SK-N-SH (cell line): ENCODE measurements around the gene ACSL3. TPM values are rescaled to one million over a fixed set of nuclear protein-coding genes. Genes with fewer than 3 reads are reported as not detected.

Experiments
- CTCF ChIA-PET: fragments of 300-600, 350-600 bp; formaldehyde crosslinking; extraction: SDS; loops from one replicate; lab custom pipeline; 2021; lab: Yijun Ruan, JAX
- POLR2A ChIA-PET: fragments of 350-600 bp; sonication (Branson Sonifier 250); formaldehyde crosslinking; extraction: SDS; loops from one replicate; lab custom pipeline; 2020; ENCODE audit warnings: antibody characterized with exemption, inconsistent platforms; lab: Yijun Ruan, JAX
- DNase-seq: peaks from one replicate; pipeline ENCODE4 v3.0.0; 2012
- H2AFZ ChIP-seq: fragments of 200-600 bp; sonication (generic); 2 replicates; pipeline ENCODE4 v1.8.1; 2016; ENCODE audit warnings: antibody characterized with exemption, mild to moderate bottlenecking, low read depth
- H3F3A ChIP-seq: fragments of 200-600 bp; sonication (generic); replicated peaks from 2 replicates; pipeline ENCODE3; 2016; ENCODE audit warnings: antibody characterized with exemption, mild to moderate bottlenecking; ENCODE audit not compliant: insufficient read depth
- H3K27ac ChIP-seq, 2 experiments: fragments of 200-500 bp in 1 of 2; fragments of 200-600 bp in 1 of 2; sonication (Bioruptor generic) in 1 of 2; sonication (generic), shearing (Covaris generic) in 1 of 2; 2 replicates each; pipeline versions ENCODE4 v1.5.1 to v1.6.1; 2014 to 2016; ENCODE audit warnings: low read depth in 2 of 2, inconsistent platforms in 1 of 2, low read length in 1 of 2, mild to moderate bottlenecking in 1 of 2, mixed read lengths in 1 of 2
- H3K27me3 ChIP-seq: fragments of 200-600 bp; sonication (generic), shearing (Covaris generic); 2 replicates; pipeline ENCODE4 v1.6.1; 2016; ENCODE audit warnings: mixed run types; ENCODE audit not compliant: insufficient read depth
- H3K36me3 ChIP-seq, 2 experiments: fragments of 200-500 bp in 1 of 2; fragments of 200-600 bp in 1 of 2; sonication (Bioruptor generic) in 1 of 2; sonication (generic) in 1 of 2; replicated peaks in 1 of 2; 2 replicates each; pipeline versions ENCODE3 to v1.5.1; 2014 to 2016; ENCODE audit warnings: low read length in 1 of 2, mild to moderate bottlenecking in 1 of 2; ENCODE audit not compliant: insufficient read depth in 2 of 2, control insufficient read depth in 1 of 2
- H3K4me1 ChIP-seq, 2 experiments: fragments of 200-500 bp in 1 of 2; fragments of 200-600 bp in 1 of 2; sonication (Bioruptor generic) in 1 of 2; sonication (generic), shearing (Covaris generic) in 1 of 2; 2 replicates each; pipeline versions ENCODE4 v1.5.1 to v1.6.1; 2014 to 2016; ENCODE audit warnings: low read depth in 1 of 2, low read length in 1 of 2, mixed run types in 1 of 2; ENCODE audit not compliant: insufficient read depth in 2 of 2, control insufficient read depth in 1 of 2
- H3K4me2 ChIP-seq: fragments of 200-600 bp; sonication (generic), shearing (Covaris generic); 2 replicates; pipeline ENCODE4 v1.6.1; 2017; ENCODE audit warnings: mixed run types
- H3K4me3 ChIP-seq, 2 experiments: fragments of 200-500 bp in 1 of 2; fragments of 200-600 bp in 1 of 2; sonication (Bioruptor generic) in 1 of 2; sonication (generic), shearing (Covaris generic) in 1 of 2; 2 replicates each; pipeline versions ENCODE4 v1.5.1 to v1.8.1; 2014 to 2016; ENCODE audit warnings: low read depth in 2 of 2, inconsistent platforms in 1 of 2, low read length in 1 of 2, mild to moderate bottlenecking in 1 of 2, mixed read lengths in 1 of 2, moderate library complexity in 1 of 2
- H3K79me2 ChIP-seq: fragments of 200-600 bp; sonication (generic); 2 replicates; pipeline ENCODE4 v1.8.1; 2017; ENCODE audit warnings: mild to moderate bottlenecking; ENCODE audit not compliant: insufficient read depth
- H3K9ac ChIP-seq: fragments of 200-600 bp; sonication (generic); 2 replicates; pipeline ENCODE4 v1.6.1; 2017; ENCODE audit warnings: mixed run types
- H3K9me2 ChIP-seq: fragments of 200-600 bp; sonication (generic); 2 replicates; pipeline ENCODE4 v1.6.1; 2017; ENCODE audit warnings: mixed run types
- H3K9me3 ChIP-seq: fragments of 200-600 bp; sonication (generic); 2 replicates; pipeline ENCODE4 v1.6.1; 2017; ENCODE audit warnings: mixed run types, mild to moderate bottlenecking, moderate library complexity
- H4K20me1 ChIP-seq: fragments of 200-600 bp; sonication (generic); 2 replicates; pipeline ENCODE4 v1.6.1; 2017; ENCODE audit warnings: mild to moderate bottlenecking, mixed run types; ENCODE audit not compliant: insufficient read depth
- ELF1 ChIP-seq: IDR thresholded peaks from 2 replicates; pipeline ENCODE4 v1.4.0; 2012
- EP300 ChIP-seq, 2 experiments: IDR thresholded peaks; 2 replicates each; pipeline versions ENCODE4 v1.4.0 to v1.6.1; 2012; ENCODE audit warnings: borderline replicate concordance in 1 of 2, low read depth in 1 of 2, low read length in 1 of 2
- MEF2A ChIP-seq: IDR thresholded peaks from 2 replicates; pipeline ENCODE4 v1.4.0; 2012; ENCODE audit warnings: low read depth, borderline replicate concordance
- MXI1 ChIP-seq: IDR thresholded peaks from 2 replicates; pipeline ENCODE4 v1.6.1; 2012; ENCODE audit warnings: mild to moderate bottlenecking, low read depth, low read length, improper control_type of control experiment
- NFIC ChIP-seq: IDR thresholded peaks from 2 replicates; pipeline ENCODE4 v1.4.0; 2012; ENCODE audit warnings: borderline replicate concordance
- RFX5 ChIP-seq: IDR thresholded peaks from 2 replicates; pipeline ENCODE4 v1.6.1; 2012; ENCODE audit warnings: mild to moderate bottlenecking, improper control_type of control experiment, low read length
- TCF12 ChIP-seq: IDR thresholded peaks from 2 replicates; pipeline ENCODE4 v1.4.0; 2012
- TEAD4 ChIP-seq: IDR thresholded peaks from 2 replicates; pipeline ENCODE4 v1.4.0; 2012; ENCODE audit warnings: mild to moderate bottlenecking, borderline replicate concordance; ENCODE audit not compliant: insufficient read depth
- WGBS: methylation state at CpG from one replicate; pipeline ENCODE4 v1.1.6; 2017; ENCODE audit warnings: low lambda C conversion rate; 5-methylcytosine and 5-hydroxymethylcytosine counted together
- polyA plus RNA-seq, 3 experiments: library from polyadenylated mRNA; depleted of rRNA; stranded (reverse); fragments of >200 nt; gene quantifications; 2 replicates each; pipeline ENCODE4 v1.2.3, GENCODE V29; 2012
- TF ChIP-seq, protein P1 (sequence below): fragments of 200-600 bp; sonication (generic); IDR thresholded peaks from 2 replicates; pipeline ENCODE4 v1.6.1; 2017; ENCODE audit warnings: antibody characterized with exemption, mild to moderate bottlenecking, moderate library complexity
- TF ChIP-seq, protein P2 (sequence below): IDR thresholded peaks from 2 replicates; pipeline ENCODE4 v1.4.0; 2012; ENCODE audit warnings: low read depth, borderline replicate concordance
- TF ChIP-seq, protein P3 (sequence below): IDR thresholded peaks from 2 replicates; pipeline ENCODE4 v1.6.1; 2012; ENCODE audit warnings: mild to moderate bottlenecking, low read depth, low read length, moderate library complexity

Gene ACSL3
- polyA plus RNA-seq, 1 of the 3 experiments (the other 2 are of a cell fraction): 15.7 TPM

DNA sequence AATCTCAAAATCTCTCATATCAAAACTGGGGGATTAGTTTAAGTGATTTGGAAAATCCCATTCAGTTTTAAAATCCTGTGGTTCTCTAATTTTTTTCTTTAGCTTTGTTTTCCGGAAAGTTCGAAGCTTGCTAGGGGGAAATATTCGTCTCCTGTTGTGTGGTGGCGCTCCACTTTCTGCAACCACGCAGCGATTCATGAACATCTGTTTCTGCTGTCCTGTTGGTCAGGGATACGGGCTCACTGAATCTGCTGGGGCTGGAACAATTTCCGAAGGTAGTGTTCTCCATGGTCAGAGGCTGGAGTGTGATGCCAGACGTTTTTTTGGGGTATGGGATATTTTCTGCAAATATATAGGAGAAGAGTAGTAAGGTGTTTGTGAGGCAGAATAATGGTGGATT, 66.1 kb downstream of the ACSL3 start:
- no peak overlapping the region for H3K27ac ChIP-seq
- POLR2A ChIA-PET: no interaction called here
- no peak for DNase-seq
- no peaks in the 10 kb centered on the region for H4K20me1 ChIP-seq
- no peaks in the 10 kb centered on the region for H3F3A ChIP-seq
- H3K79me2 ChIP-seq: no peaks in the 10 kb centered on the region
- H3K4me3 ChIP-seq: no peak overlapping the region
- no peaks in the 10 kb centered on the region for H3K9me2 ChIP-seq
- CTCF ChIA-PET: interaction anchor here (0.6 to 3.0 kb wide), 4 partner anchors 12 to 663 kb away, joined by 3 to 10 read pairs (median 6); no protein-coding TSS in a partner anchor
- no peaks in the 10 kb centered on the region for H3K9me3 ChIP-seq
- peaks cover 38 to 43% of the 10 kb centered on the region in 2 experiments for H3K36me3 ChIP-seq
- no peak overlapping the region for H2AFZ ChIP-seq
- no peaks in the 10 kb centered on the region for H3K27me3 ChIP-seq
- H3K9ac ChIP-seq: no peak overlapping the region
- no peak overlapping the region for H3K4me2 ChIP-seq
- H3K4me1 ChIP-seq: peaks cover 0 to 2% of the 10 kb centered on the region in 2 experiments; a peak in 1 of 4 replicates
- TF ChIP-seq, protein P1, sequence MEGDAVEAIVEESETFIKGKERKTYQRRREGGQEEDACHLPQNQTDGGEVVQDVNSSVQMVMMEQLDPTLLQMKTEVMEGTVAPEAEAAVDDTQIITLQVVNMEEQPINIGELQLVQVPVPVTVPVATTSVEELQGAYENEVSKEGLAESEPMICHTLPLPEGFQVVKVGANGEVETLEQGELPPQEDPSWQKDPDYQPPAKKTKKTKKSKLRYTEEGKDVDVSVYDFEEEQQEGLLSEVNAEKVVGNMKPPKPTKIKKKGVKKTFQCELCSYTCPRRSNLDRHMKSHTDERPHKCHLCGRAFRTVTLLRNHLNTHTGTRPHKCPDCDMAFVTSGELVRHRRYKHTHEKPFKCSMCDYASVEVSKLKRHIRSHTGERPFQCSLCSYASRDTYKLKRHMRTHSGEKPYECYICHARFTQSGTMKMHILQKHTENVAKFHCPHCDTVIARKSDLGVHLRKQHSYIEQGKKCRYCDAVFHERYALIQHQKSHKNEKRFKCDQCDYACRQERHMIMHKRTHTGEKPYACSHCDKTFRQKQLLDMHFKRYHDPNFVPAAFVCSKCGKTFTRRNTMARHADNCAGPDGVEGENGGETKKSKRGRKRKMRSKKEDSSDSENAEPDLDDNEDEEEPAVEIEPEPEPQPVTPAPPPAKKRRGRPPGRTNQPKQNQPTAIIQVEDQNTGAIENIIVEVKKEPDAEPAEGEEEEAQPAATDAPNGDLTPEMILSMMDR: no peak
- TF ChIP-seq NFIC (no peak), MEF2A (no peak), MXI1 (no peak), TCF12 (no peak), RFX5 (no peak), TEAD4 (no peak), ELF1 (no peak), EP300 (IDR thresholded peaks at IDR 0.05; ENCODE audit: borderline replicate concordance in 1 of 2, low read depth in 1 of 2, low read length in 1 of 2) (no peak)
- TF ChIP-seq, protein P2, sequence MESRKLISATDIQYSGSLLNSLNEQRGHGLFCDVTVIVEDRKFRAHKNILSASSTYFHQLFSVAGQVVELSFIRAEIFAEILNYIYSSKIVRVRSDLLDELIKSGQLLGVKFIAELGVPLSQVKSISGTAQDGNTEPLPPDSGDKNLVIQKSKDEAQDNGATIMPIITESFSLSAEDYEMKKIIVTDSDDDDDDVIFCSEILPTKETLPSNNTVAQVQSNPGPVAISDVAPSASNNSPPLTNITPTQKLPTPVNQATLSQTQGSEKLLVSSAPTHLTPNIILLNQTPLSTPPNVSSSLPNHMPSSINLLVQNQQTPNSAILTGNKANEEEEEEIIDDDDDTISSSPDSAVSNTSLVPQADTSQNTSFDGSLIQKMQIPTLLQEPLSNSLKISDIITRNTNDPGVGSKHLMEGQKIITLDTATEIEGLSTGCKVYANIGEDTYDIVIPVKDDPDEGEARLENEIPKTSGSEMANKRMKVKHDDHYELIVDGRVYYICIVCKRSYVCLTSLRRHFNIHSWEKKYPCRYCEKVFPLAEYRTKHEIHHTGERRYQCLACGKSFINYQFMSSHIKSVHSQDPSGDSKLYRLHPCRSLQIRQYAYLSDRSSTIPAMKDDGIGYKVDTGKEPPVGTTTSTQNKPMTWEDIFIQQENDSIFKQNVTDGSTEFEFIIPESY: no peak
- TF ChIP-seq, protein P3, sequence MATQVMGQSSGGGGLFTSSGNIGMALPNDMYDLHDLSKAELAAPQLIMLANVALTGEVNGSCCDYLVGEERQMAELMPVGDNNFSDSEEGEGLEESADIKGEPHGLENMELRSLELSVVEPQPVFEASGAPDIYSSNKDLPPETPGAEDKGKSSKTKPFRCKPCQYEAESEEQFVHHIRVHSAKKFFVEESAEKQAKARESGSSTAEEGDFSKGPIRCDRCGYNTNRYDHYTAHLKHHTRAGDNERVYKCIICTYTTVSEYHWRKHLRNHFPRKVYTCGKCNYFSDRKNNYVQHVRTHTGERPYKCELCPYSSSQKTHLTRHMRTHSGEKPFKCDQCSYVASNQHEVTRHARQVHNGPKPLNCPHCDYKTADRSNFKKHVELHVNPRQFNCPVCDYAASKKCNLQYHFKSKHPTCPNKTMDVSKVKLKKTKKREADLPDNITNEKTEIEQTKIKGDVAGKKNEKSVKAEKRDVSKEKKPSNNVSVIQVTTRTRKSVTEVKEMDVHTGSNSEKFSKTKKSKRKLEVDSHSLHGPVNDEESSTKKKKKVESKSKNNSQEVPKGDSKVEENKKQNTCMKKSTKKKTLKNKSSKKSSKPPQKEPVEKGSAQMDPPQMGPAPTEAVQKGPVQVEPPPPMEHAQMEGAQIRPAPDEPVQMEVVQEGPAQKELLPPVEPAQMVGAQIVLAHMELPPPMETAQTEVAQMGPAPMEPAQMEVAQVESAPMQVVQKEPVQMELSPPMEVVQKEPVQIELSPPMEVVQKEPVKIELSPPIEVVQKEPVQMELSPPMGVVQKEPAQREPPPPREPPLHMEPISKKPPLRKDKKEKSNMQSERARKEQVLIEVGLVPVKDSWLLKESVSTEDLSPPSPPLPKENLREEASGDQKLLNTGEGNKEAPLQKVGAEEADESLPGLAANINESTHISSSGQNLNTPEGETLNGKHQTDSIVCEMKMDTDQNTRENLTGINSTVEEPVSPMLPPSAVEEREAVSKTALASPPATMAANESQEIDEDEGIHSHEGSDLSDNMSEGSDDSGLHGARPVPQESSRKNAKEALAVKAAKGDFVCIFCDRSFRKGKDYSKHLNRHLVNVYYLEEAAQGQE: no peak
- TF ChIP-seq, all 33 proteins: peak for 0
- 98% methylated on average over 9 of the region's 9 CpGs for WGBS
